Hepatocyte (in vitro differentiated cells): ENCODE results near the gene RIF1. TPM values are rescaled to one million over a fixed set of nuclear protein-coding genes. Genes with fewer than 3 reads are reported as not detected.

Source experiments
- DNase-seq: peaks from one replicate; pipeline ENCODE4 v3.0.0-alpha.2; 2016; ENCODE audit warnings: low spot score
- H2AFZ ChIP-seq: fragments of 200-600 bp; sonication (generic); 2 replicates; pipeline ENCODE4 v1.6.0; 2016; ENCODE audit warnings: antibody characterized with exemption, mild to moderate bottlenecking
- H3K27ac ChIP-seq: fragments of 200-600 bp; sonication (generic); 2 replicates; pipeline ENCODE4 v1.5.1; 2016; ENCODE audit warnings: mild to moderate bottlenecking
- H3K27me3 ChIP-seq: fragments of 200-600 bp; sonication (generic); 2 replicates; pipeline ENCODE4 v1.6.1; 2016
- H3K36me3 ChIP-seq: fragments of 200-600 bp; sonication (generic); replicated peaks from 2 replicates; pipeline ENCODE4 v1.5.1; 2016; ENCODE audit warnings: low read depth; ENCODE audit not compliant: insufficient read depth
- H3K4me1 ChIP-seq: fragments of 200-600 bp; sonication (generic); 2 replicates; pipeline ENCODE4 v1.5.1; 2016; ENCODE audit warnings: mild to moderate bottlenecking, moderate library complexity; ENCODE audit not compliant: insufficient read depth
- H3K4me2 ChIP-seq: fragments of 200-600 bp; sonication (generic); 2 replicates; pipeline ENCODE4 v1.6.0; 2016
- H3K4me3 ChIP-seq: fragments of 200-600 bp; sonication (generic); 2 replicates; pipeline ENCODE4 v1.5.1; 2016; ENCODE audit warnings: mild to moderate bottlenecking
- H3K79me2 ChIP-seq: fragments of 200-600 bp; sonication (generic); 2 replicates; pipeline ENCODE4 v1.6.0; 2017; ENCODE audit warnings: mild to moderate bottlenecking
- H3K9me2 ChIP-seq: fragments of 200-600 bp; sonication (generic); replicated peaks from 2 replicates; pipeline ENCODE4 v1.6.0; 2017; ENCODE audit warnings: mild to moderate bottlenecking; ENCODE audit not compliant: insufficient read depth
- H3K9me3 ChIP-seq: fragments of 200-600 bp; sonication (generic); 2 replicates; pipeline ENCODE4 v1.5.1; 2016; ENCODE audit warnings: low read depth, mild to moderate bottlenecking
- H4K20me1 ChIP-seq: fragments of 200-600 bp; sonication (generic); 2 replicates; pipeline ENCODE4 v1.6.0; 2016; ENCODE audit warnings: mild to moderate bottlenecking; ENCODE audit not compliant: insufficient read depth, poor library complexity, severe bottlenecking
- EZH2 ChIP-seq: fragments of 200-600 bp; sonication (generic); IDR thresholded peaks from 2 replicates; pipeline ENCODE4 v1.6.1; 2016; ENCODE audit warnings: antibody characterized with exemption, mild to moderate bottlenecking, borderline replicate concordance
- EZH2phosphoT487 ChIP-seq: fragments of 200-600 bp; sonication (generic); IDR thresholded peaks from one replicate; pipeline ENCODE4 v1.6.1; 2018; ENCODE audit warnings: antibody characterized with exemption, mild to moderate bottlenecking, low read depth, moderate library complexity; ENCODE audit not compliant: unreplicated experiment, severe bottlenecking
- whole genome bisulfite sequencing: methylation state at CpG from one replicate; pipeline ENCODE4 v1.1.6; 2016; ENCODE audit warnings: low lambda C conversion rate; ENCODE audit errors: missing lambda C conversion rate; 5-methylcytosine and 5-hydroxymethylcytosine counted together
- polyA plus RNA-seq: library from polyadenylated mRNA; unstranded; fragments of >200 nt; fragmentation: Nextera tagmentation; extraction: Ambion mirVana; gene quantifications from 2 replicates; pipeline ENCODE4 v1.2.1, GENCODE V29; 2016
- total RNA-seq: library from RNA; depleted of rRNA; stranded (reverse); fragments of >200 nt; gene quantifications from 2 replicates; pipeline ENCODE4 v1.2.3, GENCODE V29; 2014
- TF ChIP-seq, protein P1 (sequence below): fragments of 200-600 bp; sonication (generic); IDR thresholded peaks from 2 replicates; pipeline ENCODE4 v1.5.1; 2016; ENCODE audit warnings: antibody characterized with exemption, mild to moderate bottlenecking; ENCODE audit not compliant: poor library complexity

RIF1 gene
- total and polyA plus RNA-seq, 2 experiments from 2014 or later, result 12.7 to 30.8 TPM

DNA sequence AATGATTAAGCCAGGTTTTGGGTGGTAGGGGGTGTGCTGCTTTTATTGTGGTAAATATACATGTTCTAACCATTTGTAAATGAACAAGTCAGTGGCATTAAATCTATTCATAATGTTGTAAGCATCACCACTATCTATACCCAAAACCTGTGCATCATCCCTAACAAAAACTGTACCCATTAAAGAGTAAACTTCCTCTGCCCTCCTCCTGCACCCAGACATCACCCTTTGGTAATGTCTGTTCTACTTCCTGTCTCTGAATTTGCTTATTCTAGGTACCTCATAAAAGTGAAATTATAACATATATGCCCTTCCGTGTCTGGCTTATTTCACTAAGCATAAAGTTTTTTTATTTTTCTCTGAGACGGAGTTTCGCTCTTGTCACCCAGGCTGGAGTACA lies 14.1 kb downstream of the RIF1 start:
- peaks cover 48% of the 10 kb centered on the region for H3K79me2 ChIP-seq
- no peaks in the 10 kb centered on the region for H3K36me3 ChIP-seq
- no peaks in the 10 kb centered on the region for H3K4me1 ChIP-seq
- H3K9me3 ChIP-seq, result no peaks in the 10 kb centered on the region
- TF ChIP-seq EZH2, result no peak
- no peak for TF ChIP-seq EZH2phosphoT487
- TF ChIP-seq, protein P1, sequence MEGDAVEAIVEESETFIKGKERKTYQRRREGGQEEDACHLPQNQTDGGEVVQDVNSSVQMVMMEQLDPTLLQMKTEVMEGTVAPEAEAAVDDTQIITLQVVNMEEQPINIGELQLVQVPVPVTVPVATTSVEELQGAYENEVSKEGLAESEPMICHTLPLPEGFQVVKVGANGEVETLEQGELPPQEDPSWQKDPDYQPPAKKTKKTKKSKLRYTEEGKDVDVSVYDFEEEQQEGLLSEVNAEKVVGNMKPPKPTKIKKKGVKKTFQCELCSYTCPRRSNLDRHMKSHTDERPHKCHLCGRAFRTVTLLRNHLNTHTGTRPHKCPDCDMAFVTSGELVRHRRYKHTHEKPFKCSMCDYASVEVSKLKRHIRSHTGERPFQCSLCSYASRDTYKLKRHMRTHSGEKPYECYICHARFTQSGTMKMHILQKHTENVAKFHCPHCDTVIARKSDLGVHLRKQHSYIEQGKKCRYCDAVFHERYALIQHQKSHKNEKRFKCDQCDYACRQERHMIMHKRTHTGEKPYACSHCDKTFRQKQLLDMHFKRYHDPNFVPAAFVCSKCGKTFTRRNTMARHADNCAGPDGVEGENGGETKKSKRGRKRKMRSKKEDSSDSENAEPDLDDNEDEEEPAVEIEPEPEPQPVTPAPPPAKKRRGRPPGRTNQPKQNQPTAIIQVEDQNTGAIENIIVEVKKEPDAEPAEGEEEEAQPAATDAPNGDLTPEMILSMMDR, result no peak
- peaks cover 3% of the 10 kb centered on the region for H4K20me1 ChIP-seq
- DNase-seq, result no peak
- no peak overlapping the region for H2AFZ ChIP-seq
- no peak overlapping the region for H3K4me2 ChIP-seq
- H3K4me3 ChIP-seq, result no peak overlapping the region
- no peak overlapping the region for H3K27ac ChIP-seq
- H3K9me2 ChIP-seq, result no peaks in the 10 kb centered on the region
- WGBS, result 79% methylated on average over 3 of the region's 3 CpGs
- H3K27me3 ChIP-seq, result no peaks in the 10 kb centered on the region

DNA sequence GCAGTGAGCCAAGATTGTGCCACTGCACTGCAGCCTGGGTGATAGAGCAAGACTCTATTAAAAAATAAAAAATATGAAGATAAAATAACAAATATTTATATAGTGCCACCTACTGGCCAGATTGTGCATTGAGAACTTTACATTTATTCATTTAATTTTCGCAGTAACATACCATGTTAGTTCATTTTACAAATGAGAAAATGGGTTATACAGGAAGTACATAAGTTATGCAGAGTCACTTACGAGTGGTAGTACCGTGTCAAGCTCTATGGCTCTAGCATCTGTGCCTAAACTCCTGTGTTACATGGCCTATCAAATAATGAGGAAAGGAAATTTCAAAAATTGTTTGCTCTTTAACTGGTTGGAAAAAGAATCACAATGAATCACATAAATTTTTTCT lies 27.9 kb downstream of the RIF1 start:
- Histone ChIP-seq H2AFZ (no peak overlapping the region), H4K20me1 (no peaks in the 10 kb centered on the region), H3K4me2 (no peak overlapping the region), H3K79me2 (no peaks in the 10 kb centered on the region), H3K9me3 (no peaks in the 10 kb centered on the region), H3K4me3 (no peak overlapping the region), H3K36me3 (peaks cover 3% of the 10 kb centered on the region), H3K9me2 (no peaks in the 10 kb centered on the region), H3K27me3 (no peaks in the 10 kb centered on the region), H3K27ac (no peak overlapping the region), H3K4me1 (no peaks in the 10 kb centered on the region)
- WGBS, result 90% methylated on average over 3 of the region's 3 CpGs
- DNase-seq, result peak; percentile 18
- TF ChIP-seq, protein P1, result peak; percentile 77
- no peak for TF ChIP-seq EZH2

DNA sequence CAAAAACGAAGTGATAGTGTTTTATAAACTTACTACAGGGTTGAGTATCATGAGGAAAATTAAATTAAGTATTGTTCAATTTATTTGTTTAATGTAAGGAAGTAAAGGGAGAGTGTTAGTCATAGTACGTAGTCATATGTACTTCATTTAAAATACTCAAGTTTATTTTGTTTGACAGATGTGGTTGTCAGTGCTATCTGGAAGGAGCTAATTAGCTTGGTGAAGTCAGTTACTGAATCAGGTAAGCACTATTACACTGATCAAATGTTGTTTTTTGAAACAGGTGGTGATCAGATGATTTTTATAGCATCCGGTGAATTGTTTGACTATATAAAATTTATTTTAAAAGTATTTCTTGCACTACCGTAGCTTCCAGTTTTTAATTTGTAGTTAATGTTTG lies 28.8 kb downstream of the RIF1 start:
- H3K36me3 ChIP-seq, result peaks cover 3% of the 10 kb centered on the region
- TF ChIP-seq EZH2phosphoT487, result no peak
- TF ChIP-seq, protein P1, result no peak
- no peak for TF ChIP-seq EZH2
- H2AFZ ChIP-seq, result no peak overlapping the region

DNA sequence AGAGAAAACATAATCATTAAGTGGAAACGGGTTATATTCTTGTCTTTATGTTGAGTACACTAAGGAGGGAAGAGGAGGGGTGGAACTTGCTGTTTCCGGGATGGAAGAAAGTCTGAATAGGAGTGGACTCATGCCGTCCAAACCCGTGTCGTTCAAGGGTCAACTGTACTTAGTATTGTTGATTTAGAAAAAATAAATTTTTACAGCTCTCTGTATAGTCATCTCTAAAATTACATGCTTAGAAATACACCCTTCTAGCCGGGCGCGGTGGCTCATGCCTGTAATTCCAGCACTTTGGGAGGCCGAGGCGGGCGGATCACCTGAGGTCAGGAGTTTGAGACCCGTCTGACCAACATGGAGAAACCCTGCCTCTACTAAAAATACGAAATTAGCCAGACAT lies 29.4 kb downstream of the RIF1 start:
- Histone ChIP-seq H4K20me1 (no peaks in the 10 kb centered on the region), H3K4me3 (no peak overlapping the region), H3K36me3 (peaks cover 3% of the 10 kb centered on the region), H2AFZ (no peak overlapping the region), H3K4me2 (no peak overlapping the region), H3K9me2 (no peaks in the 10 kb centered on the region), H3K79me2 (no peaks in the 10 kb centered on the region), H3K27ac (no peak overlapping the region), H3K27me3 (no peaks in the 10 kb centered on the region), H3K9me3 (no peaks in the 10 kb centered on the region), H3K4me1 (no peaks in the 10 kb centered on the region)
- WGBS, result 94% methylated on average over 13 of the region's 13 CpGs
- DNase-seq, result no peak
- TF ChIP-seq EZH2phosphoT487 (no peak), EZH2 (no peak)
- TF ChIP-seq, protein P1, result no peak

More for the DNA sequence above, 28.8 kb downstream of the RIF1 start:
- DNase-seq, result no peak
- no peaks in the 10 kb centered on the region for H3K9me2 ChIP-seq
- no peak overlapping the region for H3K4me3 ChIP-seq
- H3K79me2 ChIP-seq, result no peaks in the 10 kb centered on the region
- no peaks in the 10 kb centered on the region for H4K20me1 ChIP-seq
- no peaks in the 10 kb centered on the region for H3K9me3 ChIP-seq
- no peaks in the 10 kb centered on the region for H3K4me1 ChIP-seq
- H3K27me3 ChIP-seq, result no peaks in the 10 kb centered on the region
- no peak overlapping the region for H3K27ac ChIP-seq
- H3K4me2 ChIP-seq, result no peak overlapping the region
- 93% methylated on average over 4 of the region's 4 CpGs for WGBS
